ENCODE data around the gene CTNNAL1.

GRCh38 chr9:108960331-108960730, 53.0 kb downstream of the CTNNAL1 start:
- no peak for TF ChIP-seq CTCF (IDR thresholded peaks at IDR 0.05)
- no peak for TF ChIP-seq POLR2AphosphoS5 (IDR thresholded peaks at IDR 0.05; ENCODE audit: low read depth, low read length)
- no peak for TF ChIP-seq EZH2phosphoT487 (IDR thresholded peaks at IDR 0.05; ENCODE audit: borderline replicate concordance, low read depth)
- TF ChIP-seq FOXJ3 (CRISPR knock-in tag; IDR thresholded peaks at IDR 0.05): no peak
- no peak for TF ChIP-seq MXI1 (IDR thresholded peaks at IDR 0.05; ENCODE audit: low read depth, low read length)
- TF ChIP-seq YY1 (IDR thresholded peaks at IDR 0.05; ENCODE audit: low read depth): no peak
- TF ChIP-seq MEF2A (IDR thresholded peaks at IDR 0.05; ENCODE audit: borderline replicate concordance, low read depth): no peak
- no peak for TF ChIP-seq USF2 (IDR thresholded peaks at IDR 0.05; ENCODE audit: borderline replicate concordance, low read depth, low read length)
- no peak for TF ChIP-seq MAX (IDR thresholded peaks at IDR 0.05; ENCODE audit: low read depth)
- no peak for TF ChIP-seq EP300 (IDR thresholded peaks at IDR 0.05; ENCODE audit: borderline replicate concordance in 1 of 2, low read depth in 1 of 2, low read length in 1 of 2)
- TF ChIP-seq REST (IDR thresholded peaks at IDR 0.05; ENCODE audit: low read depth, low read length): no peak

Data from SK-N-SH (cell line).